Adrenal gland (tissue), 5 donors: ENCODE measurements around the gene PCDHB12.
"Not testable (repeated sequence)": the region's sequence is repeated elsewhere in the genome, so short reads cannot be mapped to it uniquely, and the experiment has no call there.

Source experiments
- POLR2A ChIP-seq, 2 donors: fragments of 450-650 bp; IDR thresholded peaks; one replicate each; pipeline ENCODE4 v1.6.1; 2017; ENCODE audit warnings: antibody characterized with exemption in 2 of 2, mild to moderate bottlenecking in 2 of 2, moderate library complexity in 1 of 2
- TF ChIP-seq, protein P1 (sequence below), 6 experiments: fragments of 450-650 bp in 4 of 6; fragments of 200-600 bp in 2 of 6; sonication (generic) in 1 of 6; IDR thresholded peaks; 1 replicate in 5 of 6; 2 replicates in 1 of 6; pipeline versions ENCODE4 v1.5.1 to v1.8.0; 2016 to 2021; ENCODE audit warnings: antibody characterized with exemption in 6 of 6, mild to moderate bottlenecking in 2 of 6, moderate library complexity in 1 of 6
- donor health status: DM: no; HTN: no; CAD: no.

DNA sequence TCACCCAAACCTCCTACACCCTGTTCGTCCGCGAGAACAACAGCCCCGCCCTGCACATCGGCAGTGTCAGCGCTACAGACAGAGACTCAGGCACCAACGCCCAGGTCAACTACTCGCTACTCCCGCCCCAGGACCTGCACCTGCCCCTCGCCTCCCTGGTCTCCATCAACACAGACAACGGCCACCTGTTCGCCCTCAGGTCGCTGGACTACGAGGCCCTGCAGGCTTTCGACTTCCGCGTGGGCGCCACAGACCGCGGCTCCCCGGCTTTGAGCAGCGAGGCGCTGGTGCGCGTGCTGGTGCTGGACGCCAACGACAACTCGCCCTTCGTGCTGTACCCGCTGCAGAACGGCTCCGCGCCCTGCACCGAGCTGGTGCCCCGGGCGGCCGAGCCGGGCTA lies 7.4 kb upstream of the PCDHB12 start:
- TF ChIP-seq, protein P1, sequence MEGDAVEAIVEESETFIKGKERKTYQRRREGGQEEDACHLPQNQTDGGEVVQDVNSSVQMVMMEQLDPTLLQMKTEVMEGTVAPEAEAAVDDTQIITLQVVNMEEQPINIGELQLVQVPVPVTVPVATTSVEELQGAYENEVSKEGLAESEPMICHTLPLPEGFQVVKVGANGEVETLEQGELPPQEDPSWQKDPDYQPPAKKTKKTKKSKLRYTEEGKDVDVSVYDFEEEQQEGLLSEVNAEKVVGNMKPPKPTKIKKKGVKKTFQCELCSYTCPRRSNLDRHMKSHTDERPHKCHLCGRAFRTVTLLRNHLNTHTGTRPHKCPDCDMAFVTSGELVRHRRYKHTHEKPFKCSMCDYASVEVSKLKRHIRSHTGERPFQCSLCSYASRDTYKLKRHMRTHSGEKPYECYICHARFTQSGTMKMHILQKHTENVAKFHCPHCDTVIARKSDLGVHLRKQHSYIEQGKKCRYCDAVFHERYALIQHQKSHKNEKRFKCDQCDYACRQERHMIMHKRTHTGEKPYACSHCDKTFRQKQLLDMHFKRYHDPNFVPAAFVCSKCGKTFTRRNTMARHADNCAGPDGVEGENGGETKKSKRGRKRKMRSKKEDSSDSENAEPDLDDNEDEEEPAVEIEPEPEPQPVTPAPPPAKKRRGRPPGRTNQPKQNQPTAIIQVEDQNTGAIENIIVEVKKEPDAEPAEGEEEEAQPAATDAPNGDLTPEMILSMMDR (IDR thresholded peaks at IDR 0.05) = not testable (repeated sequence)
- not testable (repeated sequence) for TF ChIP-seq POLR2A (IDR thresholded peaks at IDR 0.05)
